ENCODE data around the gene CHCHD10. TPM values are rescaled to one million over a fixed set of nuclear protein-coding genes. Genes with fewer than 3 reads are reported as not detected.

Gene CHCHD10
- total RNA-seq, 6 experiments from 2014 or later = 133 to 416 (median 252) TPM

- peak within 1 kb of the TSS in 2 of 3 donors; percentile 35 to 52 for H3K4me3 ChIP-seq
- no peaks in the 10 kb centered on the region for H3K9me3 ChIP-seq
- H3K27ac ChIP-seq = no peak within 1 kb of the TSS
- no peaks in the 10 kb centered on the region for H3K36me3 ChIP-seq
- WGBS (ENCODE audit: insufficient coverage, low coverage, low lambda C conversion rate, missing lambda C conversion rate) = 23% methylated on average over 9 of the region's 79 CpGs
- DNase-seq (peak; percentile 63 to 70 (median 64)), ATAC-seq (peak; percentile 14 to 38 (median 26))
- no peaks in the 10 kb centered on the region for H3K27me3 ChIP-seq
- TF ChIP-seq CTCF (IDR thresholded peaks at IDR 0.05) = no peak
- no peak for TF ChIP-seq POLR2A (IDR thresholded peaks at IDR 0.05)
- intact Hi-C loops (cut with DNase I) = no loop called here
- peaks cover 0 to 15% (median 6%) of the 10 kb centered on the region in 4 donors for H3K4me1 ChIP-seq
Observed at GRCh38 chr22:23772649-23773473, 5.1 kb upstream of the CHCHD10 start, which contains the start of gene MMP11. TSS of gene MMP11 (plus strand) at chr22:23772849. CDS start at chr22:23772871, 22 bp downstream.

- Histone ChIP-seq H3K4me1 (peaks cover 0 to 15% (median 6%) of the 10 kb centered on the region in 4 donors), H3K27ac (no peak overlapping the region), H3K4me3 (peak overlapping the region in 2 of 3 donors; percentile 35 to 52), H3K9me3 (no peaks in the 10 kb centered on the region), H3K27me3 (no peaks in the 10 kb centered on the region), H3K36me3 (no peaks in the 10 kb centered on the region)
- no peak for TF ChIP-seq CTCF (IDR thresholded peaks at IDR 0.05)
- no peak for TF ChIP-seq POLR2A (IDR thresholded peaks at IDR 0.05)
- intact Hi-C loops (cut with DNase I) = no loop called here
- no peak for ATAC-seq
- no peak for DNase-seq
- 9% methylated on average over 6 of the region's 6 CpGs for WGBS (ENCODE audit: insufficient coverage, low coverage, low lambda C conversion rate, missing lambda C conversion rate)
Observed at GRCh38 chr22:23772315-23772648, 4.5 kb upstream of the CHCHD10 start.

GRCh38 chr22:23769321-23769965 lies 1.7 kb upstream of the CHCHD10 start:
- intact Hi-C loops (cut with DNase I) = loop anchor here in 1 of 2 donors (5.0 kb wide), 1 partner anchor 78 kb away; no protein-coding TSS in a partner anchor
- peaks cover 0 to 3% (median under 1%) of the 10 kb centered on the region in 4 donors for H3K36me3 ChIP-seq
- no peak for DNase-seq
- no peaks in the 10 kb centered on the region for H3K9me3 ChIP-seq
- no peaks in the 10 kb centered on the region for H3K27me3 ChIP-seq
- H3K27ac ChIP-seq = no peak overlapping the region
- WGBS (ENCODE audit: insufficient coverage, low coverage, low lambda C conversion rate, missing lambda C conversion rate) = 81% methylated on average over 2 of the region's 6 CpGs
- H3K4me1 ChIP-seq = peaks cover 0 to 30% (median 15%) of the 10 kb centered on the region in 4 donors
- no peak overlapping the region for H3K4me3 ChIP-seq
- TF ChIP-seq CTCF (IDR thresholded peaks at IDR 0.05) (no peak), POLR2A (IDR thresholded peaks at IDR 0.05) (no peak)
- no peak for ATAC-seq

- Histone ChIP-seq H3K4me3 (peak overlapping the region; percentile 79 to 85 (median 79)), H3K27ac (peak overlapping the region; percentile 84 to 95 (median 95)), H3K36me3 (peaks cover 0 to 11% (median 7%) of the 10 kb centered on the region in 4 donors), H3K9me3 (no peaks in the 10 kb centered on the region), H3K27me3 (no peaks in the 10 kb centered on the region), H3K4me1 (peaks cover 0 to 37% (median 12%) of the 10 kb centered on the region in 4 donors)
- TF ChIP-seq POLR2A (IDR thresholded peaks at IDR 0.05) = no peak
- TF ChIP-seq CTCF (IDR thresholded peaks at IDR 0.05) = no peak
- DNase-seq (no peak), ATAC-seq (peak in 1 of 4 donors; percentile 0)
- 5% methylated on average over 10 of the region's 27 CpGs for WGBS (ENCODE audit: insufficient coverage, low coverage, low lambda C conversion rate, missing lambda C conversion rate)
- intact Hi-C loops (cut with DNase I) = loop anchor here in 1 of 2 donors (5.0 kb wide), 1 partner anchor 80 kb away; no protein-coding TSS in a partner anchor
Observed at GRCh38 chr22:23767303-23767672, 484 bp downstream of the CHCHD10 start.

Data from right lobe of liver (tissue), 6 donors.